ENCODE results near the gene EID1.

DNA sequence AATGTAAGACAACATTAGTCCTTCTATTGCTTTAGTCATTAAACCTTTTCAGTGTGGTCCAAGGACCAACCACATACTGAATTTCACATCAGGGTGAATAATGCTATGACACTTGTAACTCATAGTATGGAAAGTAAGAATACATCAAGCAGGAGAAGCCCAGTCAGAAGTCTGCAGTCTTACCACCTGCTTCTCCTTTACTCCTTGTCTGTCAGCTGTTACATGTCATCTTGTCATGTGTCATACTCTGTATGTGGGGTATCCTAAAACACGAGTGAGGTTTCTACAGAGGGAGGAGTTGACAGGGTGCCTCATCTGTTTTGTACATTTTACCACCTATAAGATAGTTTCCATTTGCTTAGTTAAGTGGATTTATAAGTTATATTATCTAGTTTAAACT, 32.8 kb upstream of the EID1 start:
- TF ChIP-seq, protein P1, sequence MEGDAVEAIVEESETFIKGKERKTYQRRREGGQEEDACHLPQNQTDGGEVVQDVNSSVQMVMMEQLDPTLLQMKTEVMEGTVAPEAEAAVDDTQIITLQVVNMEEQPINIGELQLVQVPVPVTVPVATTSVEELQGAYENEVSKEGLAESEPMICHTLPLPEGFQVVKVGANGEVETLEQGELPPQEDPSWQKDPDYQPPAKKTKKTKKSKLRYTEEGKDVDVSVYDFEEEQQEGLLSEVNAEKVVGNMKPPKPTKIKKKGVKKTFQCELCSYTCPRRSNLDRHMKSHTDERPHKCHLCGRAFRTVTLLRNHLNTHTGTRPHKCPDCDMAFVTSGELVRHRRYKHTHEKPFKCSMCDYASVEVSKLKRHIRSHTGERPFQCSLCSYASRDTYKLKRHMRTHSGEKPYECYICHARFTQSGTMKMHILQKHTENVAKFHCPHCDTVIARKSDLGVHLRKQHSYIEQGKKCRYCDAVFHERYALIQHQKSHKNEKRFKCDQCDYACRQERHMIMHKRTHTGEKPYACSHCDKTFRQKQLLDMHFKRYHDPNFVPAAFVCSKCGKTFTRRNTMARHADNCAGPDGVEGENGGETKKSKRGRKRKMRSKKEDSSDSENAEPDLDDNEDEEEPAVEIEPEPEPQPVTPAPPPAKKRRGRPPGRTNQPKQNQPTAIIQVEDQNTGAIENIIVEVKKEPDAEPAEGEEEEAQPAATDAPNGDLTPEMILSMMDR (IDR thresholded peaks at IDR 0.05; ENCODE audit: low read length) = no peak
- no peak for TF ChIP-seq EZH2 (IDR thresholded peaks at IDR 0.05; ENCODE audit: borderline replicate concordance, low read length)

Data from OCI-LY1 (cell line).